GM19372 (cell line): ENCODE data around the gene MFSD12.

Source experiments
- ATAC-seq: cut with Tn5 transposase; IDR thresholded peaks from one replicate; pipeline ENCODE4 v1.9.1; 2021; ENCODE audit warnings: mild to moderate bottlenecking, low read depth, moderate library complexity; ENCODE audit not compliant: unreplicated experiment

Gene MFSD12

DNA sequence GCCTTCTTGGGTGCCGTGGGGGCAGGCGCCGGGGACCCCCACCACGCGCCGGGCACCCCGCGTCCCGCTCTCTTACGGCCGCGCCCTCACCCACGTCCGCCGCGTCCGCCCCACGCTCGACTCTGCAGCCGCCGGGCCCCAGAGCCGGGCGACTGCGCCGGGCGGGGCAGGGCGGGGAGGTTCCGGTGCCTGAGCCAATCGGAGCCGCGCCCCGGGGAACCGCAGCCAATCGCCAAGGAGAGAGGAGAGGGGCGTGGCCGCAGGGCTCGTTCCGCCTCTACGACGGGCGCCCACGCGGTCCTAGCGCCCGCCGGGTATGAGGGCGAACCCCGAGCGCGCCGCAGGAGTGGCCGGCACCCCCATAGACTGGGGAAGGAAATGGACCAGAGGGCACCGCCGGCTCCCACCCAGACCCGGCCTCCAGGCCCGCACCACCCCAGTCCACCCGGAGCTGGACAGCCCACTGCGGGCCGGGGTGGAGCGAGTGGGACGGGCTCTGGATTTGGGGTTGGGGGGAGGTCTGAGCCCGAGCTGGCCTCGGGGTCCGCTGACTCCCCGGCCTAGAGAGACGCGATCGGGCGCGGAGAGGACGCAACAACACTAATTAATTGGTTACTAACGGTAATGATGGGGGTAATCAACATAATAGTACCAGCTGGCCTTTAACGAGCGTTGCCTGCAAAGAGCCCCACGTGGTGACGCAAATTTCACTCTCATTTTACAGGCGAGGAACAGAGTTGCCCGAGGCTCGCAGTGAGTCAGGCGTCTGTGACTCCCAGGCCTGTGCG, at the start of gene MFSD12:
MFSD12 (minus strand) TSS at position 126 of the 788 bp plus-strand sequence. CDS start 183 bp downstream, outside the sequence.
- peak; percentile 89 for ATAC-seq

DNA sequence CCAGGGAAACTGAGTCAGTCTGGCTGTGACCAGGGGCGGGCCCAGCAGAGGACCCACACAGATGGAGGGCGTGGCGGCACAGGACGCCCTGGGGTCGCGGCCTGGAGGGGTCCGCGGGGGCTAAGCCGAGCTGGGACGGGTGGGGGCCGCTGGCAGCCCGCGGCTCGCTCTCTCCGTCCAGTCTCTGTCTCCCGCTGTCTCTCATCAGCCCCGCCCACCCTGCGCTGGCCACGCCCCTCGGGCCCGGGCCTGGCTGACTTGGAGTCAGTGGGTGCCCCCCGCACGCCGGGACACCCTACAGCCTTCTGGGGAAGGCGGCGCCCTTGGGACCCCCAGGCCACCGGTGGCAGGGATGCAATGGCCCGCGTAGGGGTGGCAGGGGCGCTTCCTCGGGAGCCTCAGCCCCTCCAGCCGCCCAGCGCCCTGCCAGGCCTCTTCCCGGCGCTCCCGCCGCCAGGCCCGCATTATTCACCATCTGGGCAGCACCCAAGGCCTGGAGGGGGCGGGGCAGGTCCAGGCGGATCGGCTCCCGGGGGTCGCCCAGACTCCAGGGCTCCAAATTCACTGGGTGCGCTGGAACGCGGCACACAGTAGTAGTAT, 49.4 kb upstream of the MFSD12 start, which contains the start of gene TBXA2R:
TBXA2R (minus strand) TSS at position 186 of the 600 bp plus-strand sequence. CDS start 6,241 bp downstream, outside the sequence.
- no peak for ATAC-seq

DNA sequence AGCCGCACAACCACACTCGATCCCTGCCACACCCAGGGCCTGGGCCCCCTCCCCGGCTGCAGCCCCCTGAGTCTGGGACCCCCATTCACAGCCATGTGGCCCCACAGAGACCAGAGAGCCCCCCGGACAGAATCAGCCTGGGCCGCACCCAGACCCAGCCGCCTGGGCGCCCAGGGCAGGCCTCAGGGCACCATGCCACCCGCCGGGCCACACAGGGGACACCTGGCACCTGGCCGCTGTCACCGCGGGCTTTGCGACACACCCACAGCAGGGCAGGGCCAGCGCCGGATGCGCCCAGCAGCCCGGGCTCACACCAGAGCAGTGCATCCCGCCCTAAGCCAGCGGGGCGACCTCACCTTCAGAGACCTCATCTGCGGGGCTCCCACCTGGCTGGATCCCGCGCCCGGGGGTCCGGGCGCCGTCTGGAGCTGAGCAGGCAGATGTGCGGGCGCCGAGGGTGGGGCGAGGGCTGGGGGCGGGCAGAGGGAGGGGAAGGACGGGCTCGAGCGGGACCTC, 48.8 kb upstream of the MFSD12 start:
- no peak for ATAC-seq

DNA sequence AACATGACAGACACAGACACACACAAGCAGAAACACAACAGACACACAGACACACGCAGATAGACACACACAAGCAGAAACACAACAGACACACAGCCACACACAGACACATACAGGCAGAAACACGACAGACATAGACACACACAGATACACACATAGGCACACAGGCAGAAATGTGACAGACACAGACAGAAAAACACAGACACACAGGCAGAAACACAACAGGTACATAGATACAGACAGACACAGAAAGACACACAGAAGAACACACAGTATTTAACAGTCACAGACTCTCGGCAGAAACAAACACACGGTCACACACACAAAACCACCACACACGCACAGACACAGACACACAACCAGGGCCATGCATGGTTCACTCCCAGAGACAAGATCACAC, 48.4 kb upstream of the MFSD12 start:
- no peak for ATAC-seq

DNA sequence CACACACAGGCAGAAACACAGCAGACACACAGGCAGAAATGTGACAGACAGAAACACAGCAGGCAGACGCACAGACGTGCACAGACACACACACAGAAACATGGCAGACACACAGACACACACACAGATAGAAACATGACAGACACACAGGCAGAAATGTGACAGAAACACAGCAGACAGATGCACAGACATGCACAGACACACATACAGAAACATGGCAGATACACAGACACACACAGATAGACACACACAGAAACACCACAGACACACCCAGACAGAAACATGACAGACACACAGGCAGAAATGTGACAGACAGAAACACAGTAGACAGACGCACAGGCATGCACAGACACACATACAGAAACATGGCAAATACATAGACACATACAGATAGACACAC, 48.0 kb upstream of the MFSD12 start:
- ATAC-seq: no peak

DNA sequence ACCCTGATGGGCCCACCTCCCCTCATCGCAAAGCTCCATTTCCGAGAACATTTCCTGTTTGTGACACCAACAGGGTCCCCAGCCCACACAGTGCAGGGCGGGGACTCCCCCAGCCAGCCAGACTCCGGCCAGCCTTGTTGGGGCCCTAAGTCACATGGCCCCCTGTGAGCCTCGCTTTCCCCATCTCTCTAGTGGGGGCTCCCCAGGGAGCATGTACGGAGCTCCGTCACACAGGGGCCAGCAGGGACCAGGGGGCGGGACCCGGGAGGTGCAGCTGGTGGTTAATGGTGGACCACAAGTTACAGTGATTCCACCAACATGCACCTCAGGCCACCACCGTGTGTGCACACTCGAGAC, 47.6 kb upstream of the MFSD12 start:
- no peak for ATAC-seq

DNA sequence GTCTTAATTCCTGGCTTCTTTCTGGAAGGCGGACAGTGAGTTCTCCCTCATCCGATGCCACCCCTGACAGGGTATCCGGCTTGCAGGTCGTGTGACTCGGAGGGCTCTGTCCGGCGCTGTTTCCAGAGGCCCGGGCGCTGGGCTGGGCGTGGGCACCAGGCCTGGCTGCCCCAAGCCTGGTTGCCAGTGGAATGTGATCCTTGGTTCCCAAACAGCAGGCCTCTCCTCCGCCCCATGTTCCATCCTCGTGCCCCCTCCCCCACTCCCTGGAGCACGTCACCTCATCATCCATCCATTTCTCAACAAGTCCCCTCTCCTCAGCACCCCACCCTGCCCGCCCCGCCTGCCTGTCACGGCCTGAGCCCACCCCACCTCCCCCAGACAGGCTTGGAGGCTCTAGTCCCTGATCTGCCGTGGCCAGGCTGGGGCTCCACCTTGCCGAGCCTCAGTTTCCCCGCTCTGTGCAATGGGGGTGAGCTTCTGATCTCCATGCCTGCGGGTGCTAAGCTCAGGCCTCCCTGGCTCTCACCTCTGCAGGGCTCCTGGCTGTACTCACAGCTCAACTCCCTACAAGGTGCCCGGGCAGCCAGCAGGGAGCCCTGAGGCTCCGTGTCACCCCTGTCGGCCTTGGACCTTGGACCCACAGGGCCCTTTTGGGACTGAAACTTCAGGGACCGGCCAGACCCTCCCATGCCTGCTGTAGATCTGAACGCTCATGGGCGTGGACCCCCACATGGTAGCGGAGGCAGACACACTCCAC, 47.0 kb upstream of the MFSD12 start:
- ATAC-seq: no peak

DNA sequence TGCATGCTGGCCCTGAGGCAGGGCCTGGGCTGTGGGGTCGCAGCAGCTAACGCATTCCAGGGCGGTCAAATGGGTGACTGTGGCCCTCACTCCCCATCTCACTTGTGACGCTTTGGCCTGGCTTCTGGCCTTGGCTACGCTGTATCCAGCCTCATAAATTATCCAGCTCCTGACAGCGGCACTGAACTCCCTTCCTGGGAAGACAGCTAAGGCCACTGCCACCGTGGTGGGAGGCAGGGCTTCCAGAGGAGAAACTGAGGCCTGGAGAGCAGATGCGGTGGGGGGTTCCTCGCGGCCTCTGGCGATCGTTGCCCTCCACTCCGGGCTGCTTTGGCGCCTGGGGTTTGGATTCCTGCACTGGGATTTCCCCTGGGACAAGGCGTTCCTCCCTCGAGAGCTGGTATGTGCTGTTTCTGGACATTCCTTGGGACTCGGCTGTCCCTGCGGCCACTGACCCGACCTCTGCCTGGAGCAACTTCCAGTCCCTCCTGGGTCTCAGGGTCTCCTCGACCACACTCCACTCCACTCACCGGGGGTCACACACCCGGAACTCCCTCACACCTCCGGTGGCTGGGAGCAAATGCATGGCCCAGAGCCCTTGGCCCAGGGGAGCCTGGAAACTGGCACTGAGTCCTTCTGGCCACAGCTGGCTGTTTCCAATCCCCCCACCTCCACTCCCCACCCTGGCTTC, 45.9 kb upstream of the MFSD12 start:
- ATAC-seq: no peak

DNA sequence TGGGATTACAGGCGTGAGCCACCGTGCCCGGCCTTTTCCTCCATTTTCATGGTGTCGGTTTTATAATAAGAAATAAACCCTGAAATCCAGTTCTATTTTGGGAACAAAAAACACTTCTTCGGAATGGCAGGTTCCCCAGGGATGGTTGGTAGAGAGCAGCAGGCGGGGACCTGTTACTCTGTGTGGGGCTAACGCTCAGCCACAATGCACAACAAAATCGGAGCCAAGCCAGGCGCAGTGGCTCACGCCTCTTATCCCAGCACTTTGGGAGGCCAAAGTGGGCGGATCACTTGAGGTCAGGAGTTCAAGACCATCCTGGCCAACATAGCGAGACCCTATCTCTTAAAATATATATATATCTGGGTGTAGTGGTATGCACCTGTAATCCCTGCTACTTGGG, 43.6 kb upstream of the MFSD12 start:
- ATAC-seq: no peak

DNA sequence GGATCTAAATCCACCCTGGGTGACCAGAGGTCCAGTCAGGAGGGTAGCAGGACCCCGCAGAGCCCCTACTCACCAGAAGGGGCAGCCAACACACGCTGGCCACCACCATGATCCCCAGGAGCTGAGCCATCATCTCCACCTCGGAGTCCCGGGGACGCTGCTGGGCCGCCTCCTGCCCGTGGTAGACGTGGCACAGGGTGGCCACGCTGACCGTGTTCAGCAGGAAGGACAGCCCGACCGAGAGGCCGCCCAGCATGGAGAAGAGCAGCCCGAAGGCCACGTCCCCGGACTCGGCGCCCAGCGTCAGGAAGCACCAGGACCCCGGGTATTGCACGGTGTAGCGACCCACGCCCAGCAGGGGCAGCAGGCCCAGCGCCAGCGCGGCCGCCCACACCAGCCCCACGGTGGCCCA, 42.4 kb upstream of the MFSD12 start:
- ATAC-seq: no peak

DNA sequence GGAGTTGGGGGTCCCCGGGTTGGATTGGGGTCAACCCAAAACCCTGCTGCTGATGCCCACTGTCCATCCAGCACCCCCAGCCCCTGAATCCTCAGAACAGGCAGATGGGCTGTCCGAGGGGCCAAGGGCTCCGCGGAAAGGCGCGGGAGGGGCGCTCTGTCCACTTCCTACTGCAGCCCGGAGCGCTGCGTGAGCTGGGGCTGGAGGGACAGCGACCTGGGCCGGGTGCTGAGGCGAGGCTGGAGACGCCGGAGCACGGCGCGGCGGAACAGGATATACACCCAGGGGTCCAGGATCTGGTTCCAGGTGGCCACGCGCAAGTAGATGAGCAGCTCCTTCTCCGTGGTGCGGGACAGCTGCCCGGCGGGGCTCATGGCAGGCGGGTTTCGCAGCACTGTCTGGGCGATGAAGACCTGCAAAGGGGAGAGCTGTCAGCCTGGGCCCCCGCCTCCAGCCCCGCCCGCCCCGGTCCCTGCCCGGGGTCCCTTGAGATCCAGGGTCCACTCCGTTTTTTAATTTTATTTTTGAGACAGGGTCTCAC, 38.2 kb upstream of the MFSD12 start:
- ATAC-seq: no peak

DNA sequence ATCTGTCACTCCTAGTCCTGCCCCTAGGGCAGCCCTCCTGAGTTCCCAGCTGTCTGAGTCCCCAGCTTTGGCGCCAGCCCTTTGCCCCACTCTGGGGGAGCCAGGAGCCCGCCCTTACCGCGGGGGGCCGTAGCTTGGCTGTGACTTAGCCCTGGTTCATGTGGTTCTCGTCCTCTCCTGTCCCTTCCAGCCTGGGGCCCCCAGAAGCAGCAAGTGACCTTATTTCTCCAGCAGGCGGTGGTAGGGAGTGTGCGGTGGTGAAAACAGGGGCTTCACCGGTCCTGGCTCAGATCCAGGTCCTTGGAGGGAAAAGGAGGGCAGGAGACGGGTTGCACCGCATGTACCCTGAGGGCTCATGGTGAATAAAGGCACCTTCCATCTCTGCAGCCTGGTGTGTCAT, 35.8 kb upstream of the MFSD12 start:
- no peak for ATAC-seq

DNA sequence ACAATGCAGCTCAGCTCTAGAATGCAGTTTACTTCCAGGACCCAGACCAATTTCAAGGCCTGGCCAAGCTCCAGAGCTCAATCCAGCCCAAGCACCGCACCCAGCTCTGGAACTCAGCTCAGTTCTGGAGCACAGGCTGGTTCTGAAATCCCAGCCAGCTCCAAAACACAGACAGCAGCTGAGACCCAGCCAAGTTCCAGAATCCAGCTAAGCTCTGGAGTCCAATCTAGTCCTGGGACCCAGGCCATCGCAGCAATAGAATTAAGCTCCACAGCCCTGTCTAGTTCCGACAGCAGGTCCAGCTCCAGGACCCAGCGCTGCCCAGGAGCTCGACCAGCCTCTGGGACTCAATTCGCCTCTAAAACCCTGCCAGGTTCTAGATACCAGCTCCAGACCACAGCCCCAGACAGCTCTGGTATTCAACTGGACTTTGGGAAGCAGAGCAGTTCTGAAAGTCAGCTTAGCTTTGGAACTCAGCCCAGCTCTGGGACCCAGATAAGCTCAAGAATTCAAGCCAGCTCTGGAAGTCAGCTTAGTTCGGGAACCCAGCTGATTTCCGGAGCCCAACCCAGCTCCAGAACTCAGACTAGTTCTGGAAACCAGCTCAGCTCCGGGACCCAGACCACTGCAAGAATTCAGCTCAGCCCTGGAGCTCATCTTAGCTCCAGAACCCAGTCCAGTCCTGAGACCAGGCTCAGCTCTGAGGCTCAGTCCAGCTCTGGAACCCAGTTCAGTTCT, 34.7 kb upstream of the MFSD12 start:
- ATAC-seq: no peak

DNA sequence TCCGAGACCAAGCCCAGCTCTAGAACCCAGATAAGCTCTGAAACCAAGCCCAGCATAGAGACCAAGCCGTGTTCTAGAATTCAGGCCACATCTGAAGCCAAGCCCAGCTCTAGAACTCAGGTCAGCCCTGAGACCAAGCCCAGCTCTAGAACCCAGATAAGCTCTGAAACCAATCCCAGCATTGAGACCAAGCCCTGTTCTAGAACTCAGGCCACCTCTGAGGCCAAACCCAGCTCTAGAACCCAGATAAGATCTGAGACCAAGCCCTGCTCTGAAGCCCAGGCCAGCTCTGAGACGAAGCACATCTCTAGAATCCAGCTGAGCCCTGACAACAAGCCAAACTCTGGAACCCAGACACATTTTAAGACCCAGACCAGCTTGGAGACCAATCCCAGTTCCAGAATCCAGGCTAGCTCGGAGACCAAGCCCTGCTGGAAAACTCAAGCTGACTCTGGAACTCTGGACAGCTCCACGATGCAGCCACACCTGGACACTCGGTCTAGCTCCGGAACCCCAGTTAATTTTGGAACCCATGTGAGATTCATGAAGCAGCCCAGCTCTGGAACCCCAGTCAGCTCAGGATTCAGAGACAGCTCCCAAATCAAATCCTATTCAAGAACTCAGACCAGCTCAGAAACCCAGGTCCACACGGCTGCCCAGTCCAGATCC, 33.7 kb upstream of the MFSD12 start:
- no peak for ATAC-seq

DNA sequence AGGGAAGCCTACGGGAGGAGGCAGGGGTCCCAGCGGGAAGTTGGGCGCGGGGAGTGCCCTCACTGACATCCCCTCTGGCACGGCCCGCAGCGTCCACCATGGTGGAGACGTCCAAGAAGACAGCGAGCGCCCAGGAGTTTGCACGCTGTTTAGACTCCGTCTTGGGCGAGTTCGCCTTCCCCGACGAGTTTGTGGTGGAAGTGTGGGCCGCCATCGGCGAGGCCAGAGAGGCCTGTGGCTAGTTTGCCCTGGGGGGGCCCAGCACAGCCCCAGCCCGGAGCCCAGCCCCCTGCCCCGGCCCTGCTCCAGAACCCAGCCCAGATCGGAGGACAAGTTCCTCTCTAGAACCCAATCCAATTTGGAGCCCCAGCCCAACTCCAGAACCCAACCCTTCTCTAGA, 32.6 kb upstream of the MFSD12 start:
- no peak for ATAC-seq

DNA sequence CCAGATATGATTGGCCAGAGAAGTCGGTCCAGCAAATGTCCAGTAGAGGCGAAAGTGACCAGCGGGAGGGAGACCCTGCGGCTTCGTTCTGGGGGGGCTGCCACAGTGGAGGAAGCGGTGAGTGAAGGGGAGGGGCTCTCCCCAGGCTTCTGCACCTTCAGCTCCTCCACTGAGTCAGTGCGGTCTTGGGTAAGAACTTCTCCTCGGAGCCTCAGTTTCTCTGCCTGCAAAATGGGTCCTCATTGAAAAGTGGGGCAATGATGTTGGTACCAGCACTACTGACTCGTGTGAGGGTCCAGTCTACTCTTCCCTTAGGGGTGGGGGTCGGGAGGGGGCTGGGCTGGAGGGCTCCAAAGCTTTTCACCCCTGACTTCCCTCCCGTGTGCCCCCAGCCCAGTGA, 32.1 kb upstream of the MFSD12 start:
- no peak for ATAC-seq

DNA sequence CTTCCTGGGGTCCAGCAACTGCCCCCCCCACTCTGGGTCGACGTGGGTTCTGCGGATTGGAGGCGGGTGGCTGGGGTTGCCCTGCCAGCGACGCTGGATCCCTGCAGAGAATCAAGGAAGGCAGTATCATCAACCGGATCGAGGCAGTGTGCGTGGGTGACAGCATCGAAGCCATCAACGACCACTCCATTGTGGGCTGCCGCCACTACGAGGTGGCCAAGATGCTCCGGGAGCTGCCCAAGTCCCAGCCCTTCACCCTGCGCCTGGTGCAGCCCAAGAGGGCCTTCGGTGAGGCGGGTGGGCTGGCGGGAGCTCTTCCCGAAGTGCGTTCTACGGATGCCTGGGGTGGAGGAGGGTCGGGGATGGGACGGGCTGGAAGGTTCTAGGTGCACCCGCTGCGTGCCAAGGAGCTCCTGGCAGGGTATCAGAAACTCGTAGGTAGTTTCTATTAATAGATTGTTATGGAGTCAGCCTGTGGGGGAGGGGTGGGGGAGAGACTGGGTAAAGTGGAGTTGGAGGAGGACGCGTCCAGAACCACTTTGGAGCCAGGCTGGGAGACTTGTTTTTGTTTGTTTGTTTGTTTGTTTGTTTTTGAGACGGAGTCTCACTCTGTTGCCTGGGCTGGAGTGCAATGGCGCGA, 29.4 kb upstream of the MFSD12 start:
- no peak for ATAC-seq

DNA sequence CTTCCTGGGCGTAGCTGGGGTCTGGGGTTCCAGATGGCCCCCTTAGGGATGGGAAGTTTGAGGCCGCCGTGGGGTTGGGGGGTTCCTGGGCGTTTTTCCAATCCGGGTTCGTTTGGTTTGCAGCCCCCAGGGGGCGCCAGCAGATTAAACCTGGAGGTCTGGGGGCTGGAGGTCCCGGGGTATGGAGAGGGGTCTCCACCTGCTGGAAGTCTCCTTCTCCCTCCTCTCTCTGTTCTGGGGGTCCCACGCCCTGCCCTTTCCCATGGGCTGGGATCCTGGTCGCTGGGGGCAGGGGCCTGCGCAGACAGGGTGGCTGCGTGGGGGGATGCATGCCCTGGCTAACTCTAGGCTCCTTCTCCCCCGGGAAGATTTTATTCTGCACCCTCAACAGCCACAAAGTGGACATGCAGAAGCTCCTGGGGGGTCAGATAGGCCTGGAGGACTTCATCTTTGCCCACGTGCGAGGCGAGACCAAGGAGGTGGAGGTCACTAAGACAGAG, 28.8 kb upstream of the MFSD12 start:
- ATAC-seq: no peak
